A673 (cell line): ENCODE results near the gene PIP4K2A.

Experiments
- CTCF ChIP-seq: fragments of 300-800, 200-600 bp; sonication (generic); conservative IDR thresholded peaks from 2 replicates; pipeline ENCODE4 v1.5.1; 2017; ENCODE audit warnings: low read depth, mild to moderate bottlenecking, antibody characterized with exemption, low read length, moderate library complexity, mixed read lengths
- EZH2 ChIP-seq: fragments of 200-600 bp; sonication (generic); IDR thresholded peaks from 2 replicates; pipeline ENCODE4 v1.6.1; 2017; ENCODE audit warnings: borderline replicate concordance, low read depth, mild to moderate bottlenecking, mixed read lengths, antibody characterized with exemption, low read length; ENCODE audit not compliant: poor library complexity, severe bottlenecking

- no peak for TF ChIP-seq CTCF
- no peak for TF ChIP-seq EZH2
These were observed 96.1 kb downstream of the PIP4K2A start for GRCh38 chr10:22618078-22618785.
